NCI-H1694 (cell line): Measurements from ENCODE around the gene RGL1.

Source experiments
- DNase-seq: peaks from one replicate; lab custom pipeline; 2025; lab: John Stamatoyannopoulos, UW

The RGL1 gene

DNA sequence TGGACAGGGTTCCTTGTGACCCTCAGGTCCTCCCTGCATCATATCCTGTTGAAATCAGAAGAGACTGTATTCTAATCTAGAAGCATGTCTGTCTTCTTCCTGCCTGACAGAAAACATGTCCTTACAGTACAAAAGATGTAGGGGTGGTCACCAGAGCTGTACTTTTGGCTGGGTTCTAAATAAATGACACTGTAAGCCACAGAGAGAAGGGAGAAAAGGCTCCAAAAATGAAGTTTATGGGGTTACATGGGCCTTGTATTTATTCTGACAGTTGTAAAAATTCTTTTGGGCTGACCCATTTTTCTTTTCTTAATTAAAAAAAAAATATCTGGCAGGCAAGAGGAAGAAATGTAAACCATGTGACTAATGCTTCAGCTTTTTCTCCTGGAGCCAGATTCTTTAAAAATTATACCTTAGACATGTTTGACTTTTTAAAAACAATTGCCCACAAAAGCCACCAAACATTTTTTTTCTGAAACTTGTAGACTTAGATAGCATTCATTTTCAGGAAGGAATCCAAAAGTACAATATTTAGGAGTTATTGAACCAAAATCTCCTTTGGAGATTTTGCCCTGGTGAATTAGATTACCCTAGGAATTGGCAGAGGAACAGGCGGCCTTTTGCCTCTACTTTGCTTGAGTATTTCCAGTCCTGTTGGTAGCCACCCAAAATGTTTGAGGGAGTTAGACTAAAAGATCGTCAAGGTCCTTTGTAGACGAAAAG, 17.1 kb downstream of the RGL1 start:
- no peak for DNase-seq

GRCh38 chr1:183824291-183824690, 19.4 kb downstream of the RGL1 start:
- DNase-seq: no peak

DNA sequence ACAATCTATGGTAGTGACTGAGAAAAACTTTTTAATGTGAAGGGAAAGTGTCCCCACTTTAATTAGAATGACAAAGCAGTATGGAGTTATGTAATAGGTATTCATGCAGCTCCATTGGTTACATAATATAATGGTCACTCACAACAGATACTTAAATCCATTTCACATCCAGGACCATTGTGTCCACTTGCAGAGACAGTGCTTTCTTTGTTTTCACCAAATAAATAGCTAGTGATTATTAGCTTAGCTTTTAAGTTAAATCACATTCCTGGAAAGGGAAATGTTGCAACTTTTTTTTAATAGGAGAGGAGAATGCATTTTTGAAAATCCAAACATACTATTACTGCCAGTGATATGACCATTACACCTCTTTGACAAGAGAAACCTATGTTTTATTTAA, 22.9 kb downstream of the RGL1 start:
- no peak for DNase-seq

DNA sequence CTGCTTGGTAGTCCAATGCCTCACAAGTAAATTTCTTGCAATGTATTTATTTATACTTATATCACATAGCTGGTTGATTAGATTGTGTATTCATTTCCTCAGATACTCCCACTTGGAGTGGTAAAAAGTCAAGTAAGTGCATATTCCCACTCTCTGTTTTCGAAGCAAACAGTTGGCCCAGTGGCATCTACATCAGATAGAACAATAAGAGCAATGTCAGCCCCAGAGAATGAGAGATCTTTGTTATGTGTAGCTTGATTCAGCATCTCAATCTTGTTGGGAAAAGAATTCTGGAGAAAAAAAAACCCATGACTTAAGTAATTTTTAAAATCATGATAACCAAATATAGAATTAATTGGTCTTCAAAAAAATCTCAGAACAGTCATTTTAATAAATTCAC, 25.5 kb downstream of the RGL1 start:
- no peak for DNase-seq

DNA sequence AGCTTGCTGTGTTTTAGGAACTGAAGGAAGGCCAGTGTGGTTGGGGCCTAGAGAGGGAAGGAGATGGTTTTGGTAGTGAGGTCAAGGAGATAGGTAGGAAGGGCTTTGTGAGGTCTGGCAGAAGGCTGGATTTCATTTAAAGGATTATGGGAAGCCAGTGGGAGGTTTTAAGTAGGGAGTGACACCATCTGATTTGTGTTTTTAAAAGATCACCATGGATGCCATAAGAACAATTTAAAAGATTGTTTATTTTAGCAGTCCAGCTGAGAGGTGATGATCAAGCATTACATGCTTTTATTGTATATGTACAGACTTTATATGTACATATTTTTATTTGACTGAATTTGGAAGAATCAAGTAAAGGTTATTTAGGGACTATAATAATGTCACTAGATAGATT, 26.4 kb downstream of the RGL1 start:
- no peak for DNase-seq

GRCh38 chr1:183832459-183832858, 27.5 kb downstream of the RGL1 start:
- DNase-seq: no peak

DNA sequence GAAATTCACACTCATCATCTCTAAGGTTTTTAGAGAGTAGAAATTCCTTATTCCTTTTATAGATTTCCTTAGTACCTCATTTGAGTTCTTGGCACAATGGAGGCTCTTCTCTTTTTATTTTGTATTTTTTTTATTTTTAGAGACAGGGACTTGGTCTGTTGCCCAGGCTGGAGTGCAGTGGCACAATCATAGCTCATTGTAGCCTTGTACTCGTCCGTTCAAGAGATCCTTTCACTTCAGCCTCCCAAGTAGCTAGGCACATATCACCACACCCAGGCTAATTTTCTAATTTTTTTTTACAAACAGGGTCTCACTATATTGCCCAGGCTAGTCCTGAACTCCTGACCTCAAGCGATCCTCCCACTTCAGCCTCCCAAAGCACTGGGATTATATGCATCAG, 29.6 kb downstream of the RGL1 start:
- no peak for DNase-seq

DNA sequence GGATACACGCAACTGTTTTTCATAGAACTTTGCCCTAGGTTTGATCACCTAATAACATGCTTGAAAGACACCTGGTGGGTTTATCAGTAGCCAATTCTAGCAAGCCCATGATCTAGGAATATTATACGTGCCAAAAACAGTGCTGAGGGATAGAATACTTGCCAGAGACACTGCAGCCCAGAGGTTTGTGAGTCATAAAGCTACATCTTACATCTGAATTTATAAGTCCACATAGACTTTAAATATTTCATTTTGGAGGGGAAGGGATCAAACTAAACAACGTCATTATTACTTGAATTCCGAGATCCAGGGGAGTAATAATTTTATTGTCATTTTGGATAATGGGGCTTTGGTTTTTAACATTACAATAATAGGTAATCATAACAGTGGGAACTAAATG, 31.7 kb downstream of the RGL1 start:
- no peak for DNase-seq

DNA sequence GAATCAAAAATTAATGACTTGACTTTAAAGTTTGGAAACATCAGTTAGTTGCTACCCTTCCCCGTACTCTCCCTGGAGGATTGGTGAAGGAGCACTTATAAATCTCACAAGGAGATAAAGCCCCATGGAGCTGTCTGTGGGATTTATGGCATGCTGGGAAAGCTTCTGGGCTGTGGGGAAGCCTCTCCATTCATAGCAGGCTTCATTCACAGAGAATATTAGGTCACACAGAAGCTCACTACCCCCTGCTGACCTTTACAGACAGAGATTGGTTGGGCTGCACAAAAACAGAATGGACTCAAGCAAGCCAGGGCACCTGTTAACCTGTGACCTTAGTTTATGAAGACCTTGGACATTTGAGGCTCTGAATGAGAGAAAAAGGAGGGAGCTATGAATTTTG, 32.1 kb downstream of the RGL1 start:
- DNase-seq: no peak

- no peak for DNase-seq
Observed at GRCh38 chr1:183838221-183838620, 33.3 kb downstream of the RGL1 start.

- DNase-seq: no peak
Observed at GRCh38 chr1:183840140-183840539, 35.2 kb downstream of the RGL1 start.

GRCh38 chr1:183841550-183841949, 36.6 kb downstream of the RGL1 start:
- no peak for DNase-seq

- DNase-seq: no peak
Observed at GRCh38 chr1:183841950-183842794, 37.3 kb downstream of the RGL1 start.

DNA sequence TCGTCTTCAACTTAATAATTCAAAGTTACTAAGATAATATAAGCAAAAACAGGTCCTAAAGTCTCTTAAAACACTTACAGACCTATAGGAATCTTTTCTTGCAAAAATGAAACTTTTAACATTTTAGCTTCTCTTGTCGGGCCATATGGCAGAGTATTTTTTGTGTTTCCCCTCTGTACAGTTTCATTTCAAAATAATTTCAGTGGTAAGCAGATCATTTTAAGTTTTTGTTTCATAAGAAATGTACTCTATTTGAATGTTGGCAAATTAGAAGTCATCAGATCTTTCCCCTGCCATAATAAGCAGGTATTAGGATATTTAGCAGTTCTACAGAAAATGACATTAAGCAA, 37.9 kb downstream of the RGL1 start:
- DNase-seq: no peak

GRCh38 chr1:183844806-183845205, 39.9 kb downstream of the RGL1 start:
- DNase-seq: no peak

GRCh38 chr1:183845681-183846080, 40.8 kb downstream of the RGL1 start:
- DNase-seq: no peak

GRCh38 chr1:183847641-183848040, 42.7 kb downstream of the RGL1 start:
- no peak for DNase-seq

DNA sequence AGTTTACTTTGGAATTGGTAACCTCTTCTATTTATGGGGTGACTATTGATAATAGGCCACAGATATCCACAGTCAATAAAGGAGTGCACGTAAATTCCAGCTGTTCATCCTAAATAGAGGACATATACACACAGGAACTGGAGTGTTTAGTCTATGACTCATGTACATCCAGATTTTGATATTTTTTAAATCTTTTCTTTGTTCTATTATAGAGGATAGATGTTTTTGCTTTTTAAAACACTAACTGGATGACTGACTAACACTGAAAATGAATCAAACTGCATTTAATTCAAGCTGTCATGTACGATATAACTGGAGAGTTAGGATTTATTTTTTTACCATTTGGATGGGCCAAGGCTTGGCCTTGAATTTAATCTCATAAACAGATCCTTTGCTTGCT, 45.9 kb downstream of the RGL1 start:
- no peak for DNase-seq

DNA sequence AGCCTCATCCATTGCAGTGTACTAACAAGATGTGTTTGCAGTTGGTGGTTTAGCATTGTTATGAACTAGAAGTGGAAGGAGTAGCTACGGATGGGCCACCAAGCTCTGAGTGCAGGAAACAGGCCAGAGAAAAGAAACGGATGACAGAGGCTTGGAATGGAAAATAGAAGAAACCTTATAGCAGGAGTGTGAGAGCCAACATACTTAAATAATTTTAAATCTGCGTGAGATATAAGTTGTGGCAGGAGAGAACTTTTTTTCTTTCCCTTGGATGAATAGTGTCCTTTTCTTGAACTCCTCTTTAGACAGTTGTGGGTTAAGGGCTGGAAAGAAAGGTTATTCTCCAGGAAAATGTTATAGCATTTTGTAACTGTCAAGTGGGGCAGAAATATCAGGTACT, 54.2 kb downstream of the RGL1 start:
- no peak for DNase-seq

DNA sequence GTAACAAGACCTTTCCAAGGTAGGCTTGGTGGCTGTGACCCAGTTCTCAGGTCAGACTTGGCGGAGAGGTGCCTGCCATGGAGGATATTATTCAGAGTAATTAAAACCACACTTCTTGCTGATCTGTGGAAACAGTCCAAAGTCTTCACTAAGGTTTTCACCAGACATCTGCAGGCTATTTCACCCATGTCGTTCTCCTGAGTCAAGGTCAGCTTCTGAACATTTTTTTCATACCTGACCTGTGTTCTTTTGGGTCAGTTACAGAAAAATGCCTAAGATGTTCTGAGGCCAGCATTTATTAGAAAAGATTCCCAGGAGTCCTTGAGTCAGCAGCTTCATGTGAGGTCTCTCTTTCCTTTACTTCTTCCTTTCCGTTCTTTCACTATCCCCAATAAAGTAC, 54.9 kb downstream of the RGL1 start:
- DNase-seq: no peak

GRCh38 chr1:183862967-183863366, 58.0 kb downstream of the RGL1 start:
- DNase-seq: no peak

- DNase-seq: no peak
Observed at GRCh38 chr1:183863852-183864251, 58.9 kb downstream of the RGL1 start.

- DNase-seq: no peak
Observed at GRCh38 chr1:183864611-183865010, 59.7 kb downstream of the RGL1 start.

DNA sequence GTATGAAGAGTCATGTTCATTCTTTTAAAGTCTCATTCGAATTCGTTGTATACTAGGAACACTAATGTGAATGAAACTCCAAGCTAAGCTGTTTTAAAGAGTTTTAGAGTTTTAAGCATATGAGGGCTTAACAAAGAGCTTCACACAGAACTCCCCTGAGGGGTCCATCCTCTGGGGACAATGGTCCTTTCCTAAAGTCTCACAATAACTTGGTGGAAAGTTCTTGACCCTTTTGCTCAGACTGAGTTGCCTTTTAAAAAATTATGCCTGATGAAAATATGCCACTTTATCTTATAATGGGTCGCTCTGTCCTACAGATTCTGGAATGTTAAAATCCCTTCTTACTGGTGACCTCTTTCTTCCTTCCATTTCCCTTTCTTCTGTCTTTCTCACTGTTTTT, 64.3 kb downstream of the RGL1 start:
- no peak for DNase-seq
